SK-N-SH treated with all-trans-retinoic acid at 6 μM for 48 hours (cell line): Measurements from ENCODE around the gene CEP164.

Source experiments
- ATAC-seq: fragments of 200-7000 bp; cut with Tn5 transposase; 3 replicates; pipeline ENCODE4 v1.9.1; 2020; ENCODE audit warnings: mild to moderate bottlenecking, moderate library complexity
- ARNTL ChIP-seq: fragments of 450-650 bp; formaldehyde crosslinking; IDR thresholded peaks from 2 replicates; pipeline ENCODE4 v1.5.0; 2020; ENCODE audit warnings: low read depth, mild to moderate bottlenecking, moderate library complexity, borderline replicate concordance
- CREB5 ChIP-seq: fragments of 250-450 bp; sonication (Bioruptor Pico); IDR thresholded peaks from 2 replicates; pipeline ENCODE4 v1.5.1; 2020; ENCODE audit warnings: low read depth, mild to moderate bottlenecking, moderate library complexity
- CSDC2 ChIP-seq: fragments of 250-450 bp; sonication (Bioruptor Pico); IDR thresholded peaks from 2 replicates; pipeline ENCODE4 v1.5.0; 2020; ENCODE audit warnings: mild to moderate bottlenecking, moderate library complexity
- CSRNP3 ChIP-seq: fragments of 250-450 bp; sonication (Bioruptor Pico); IDR thresholded peaks from 2 replicates; pipeline ENCODE4 v1.5.1; 2021; ENCODE audit warnings: mild to moderate bottlenecking, moderate library complexity
- ESRRG ChIP-seq: fragments of 250-450 bp; sonication (Bioruptor Pico); IDR thresholded peaks from 2 replicates; pipeline ENCODE4 v1.6.1; 2021; ENCODE audit warnings: mild to moderate bottlenecking
- GLIS3 ChIP-seq: fragments of 250-450 bp; sonication (Bioruptor Pico); IDR thresholded peaks from 2 replicates; pipeline ENCODE4 v1.5.0; 2020; ENCODE audit warnings: mild to moderate bottlenecking, moderate library complexity
- ISL1 ChIP-seq: fragments of 250-450 bp; sonication (Bioruptor Pico); IDR thresholded peaks from 2 replicates; pipeline ENCODE4 v2.1.2; 2022; ENCODE audit warnings: mild to moderate bottlenecking, moderate library complexity
- PATZ1 ChIP-seq: fragments of 250-450 bp; sonication (Bioruptor Pico); IDR thresholded peaks from 2 replicates; pipeline ENCODE4 v1.8.0; 2020; ENCODE audit warnings: mild to moderate bottlenecking, moderate library complexity, borderline replicate concordance
- POU6F1 ChIP-seq: fragments of 250-450 bp; sonication (Bioruptor Pico); IDR thresholded peaks from 2 replicates; pipeline ENCODE4 v1.8.0; 2021; ENCODE audit warnings: low read depth, mild to moderate bottlenecking, moderate library complexity, borderline replicate concordance
- TCF4 ChIP-seq: fragments of 250-450 bp; sonication (Bioruptor Pico); IDR thresholded peaks from 2 replicates; pipeline ENCODE4 v1.8.0; 2021; ENCODE audit warnings: mild to moderate bottlenecking, moderate library complexity, borderline replicate concordance
- TOX ChIP-seq: fragments of 250-450 bp; sonication (Bioruptor Pico); IDR thresholded peaks from 2 replicates; pipeline ENCODE4 v1.8.0; 2021; ENCODE audit warnings: mild to moderate bottlenecking, moderate library complexity, borderline replicate concordance
- TSHZ2 ChIP-seq: fragments of 250-450 bp; sonication (Bioruptor Pico); IDR thresholded peaks from 2 replicates; pipeline ENCODE4 v1.5.0; 2020; ENCODE audit warnings: mild to moderate bottlenecking, moderate library complexity
- ZC3H10 ChIP-seq: fragments of 250-450 bp; sonication (Bioruptor Pico); IDR thresholded peaks from 2 replicates; pipeline ENCODE4 v1.5.1; 2021; ENCODE audit warnings: mild to moderate bottlenecking, moderate library complexity
- ZFP3 ChIP-seq: fragments of 250-450 bp; sonication (Bioruptor Pico); IDR thresholded peaks from 2 replicates; pipeline ENCODE4 v1.5.0; 2020; ENCODE audit warnings: mild to moderate bottlenecking, moderate library complexity
- ZNF565 ChIP-seq: fragments of 450-650 bp; formaldehyde crosslinking; conservative IDR thresholded peaks from 2 replicates; pipeline ENCODE4 v1.5.0; 2020; ENCODE audit warnings: low read depth, mild to moderate bottlenecking, moderate library complexity
- ZNF8 ChIP-seq: fragments of 450-650 bp; formaldehyde crosslinking; IDR thresholded peaks from 2 replicates; pipeline ENCODE4 v1.5.0; 2020; ENCODE audit warnings: mild to moderate bottlenecking, moderate library complexity

Gene CEP164

GRCh38 chr11:117425679-117426296 lies 98.1 kb downstream of the CEP164 start (continued):
- TF ChIP-seq CSRNP3 (no peak), ZNF8 (CRISPR knock-in tag) (no peak), TCF4 (CRISPR knock-in tag) (no peak)

GRCh38 chr11:117426297-117426685 lies 98.6 kb downstream of the CEP164 start:
- peak; percentile 87 for ATAC-seq
- TF ChIP-seq POU6F1 (CRISPR knock-in tag) (no peak), ZFP3 (CRISPR knock-in tag) (0 out of 2 replicates have a peak, but pooled peaks have one; percentile 30)

- TF ChIP-seq ESRRG (CRISPR knock-in tag) = no peak
- TF ChIP-seq ZNF8 (CRISPR knock-in tag) = no peak
- TF ChIP-seq ZC3H10 = no peak
- no peak for TF ChIP-seq GLIS3 (CRISPR knock-in tag)
- TF ChIP-seq ZNF565 (CRISPR knock-in tag) = no peak
- TF ChIP-seq PATZ1 (CRISPR knock-in tag) = no peak
- no peak for TF ChIP-seq TSHZ2 (CRISPR knock-in tag)
- no peak for TF ChIP-seq CSDC2 (CRISPR knock-in tag)
- TF ChIP-seq, all 23 proteins: peak for 0
- no peak for ATAC-seq
Observed at GRCh38 chr11:117426941-117427340, 99.3 kb downstream of the CEP164 start.

- TF ChIP-seq CREB5 (CRISPR knock-in tag) = no peak
- no peak for TF ChIP-seq ARNTL (CRISPR knock-in tag)
- no peak for TF ChIP-seq GLIS3 (CRISPR knock-in tag)
- no peak for TF ChIP-seq ESRRG (CRISPR knock-in tag)
- no peak for TF ChIP-seq CSDC2 (CRISPR knock-in tag)
- no peak for TF ChIP-seq TCF4 (CRISPR knock-in tag)
- TF ChIP-seq CSRNP3 = no peak
- TF ChIP-seq ZFP3 (CRISPR knock-in tag) = no peak
- TF ChIP-seq ZC3H10 = no peak
- no peak for TF ChIP-seq PATZ1 (CRISPR knock-in tag)
- no peak for TF ChIP-seq ISL1 (CRISPR knock-in tag)
- TF ChIP-seq POU6F1 (CRISPR knock-in tag) = no peak
- no peak for TF ChIP-seq ZNF8 (CRISPR knock-in tag)
- TF ChIP-seq TOX (CRISPR knock-in tag) = no peak
- no peak for ATAC-seq
Observed at GRCh38 chr11:117427356-117427874, 99.8 kb downstream of the CEP164 start.
